ENCODE data around the gene TRA2A. TPM values are rescaled to one million over a fixed set of nuclear protein-coding genes. Genes with fewer than 3 reads are reported as not detected.
A peak's percentile ranks its signal among the peaks of the same experiment; 100 is the strongest.

Gene TRA2A
- total and polyA plus RNA-seq, 10 of the 15 experiments (the other 5 are each of a cell fraction or from before 2014, with no cell fraction given), result 25.0 to 224 (median 91.3) TPM

DNA sequence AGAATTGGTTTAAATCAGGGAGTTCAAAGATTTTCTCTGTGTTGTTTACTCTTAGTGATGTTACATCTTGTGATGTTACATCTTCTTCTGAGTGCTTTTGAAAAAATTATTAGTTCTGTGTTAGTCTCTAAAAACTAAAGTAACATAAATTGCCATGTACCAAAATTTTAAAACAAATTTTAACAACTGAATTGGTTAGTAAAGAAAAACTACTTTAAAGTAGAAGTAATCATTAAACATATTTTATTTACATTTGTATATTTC is 56.3 kb downstream of the TRA2A start:
- intact Hi-C loops (cut with micrococcal nuclease; ENCODE audit: unreplicated experiment) (no loop called here), in situ Hi-C loops (cut with MboI) (no loop called here)
- Histone ChIP-seq H2AFZ (ENCODE audit: control insufficient read depth, low read depth, low read length) (no peak overlapping the region), H3K4me2 (ENCODE audit: control insufficient read depth, insufficient read depth) (no peak overlapping the region), H3K27ac (ENCODE audit: control insufficient read depth, insufficient read depth) (peak overlapping the region; percentile 78; the same call in 1 of the 2 replicates), H3K27me3 (replicated peaks in 1 of 2; ENCODE audit: control insufficient read depth in 2 of 2, insufficient read depth in 2 of 2, low read length in 1 of 2) (peaks cover 0 to 4% of the 10 kb centered on the region in 2 experiments; a peak in 1 of 4 replicates), H3K79me2 (ENCODE audit: control insufficient read depth, insufficient read depth, low read length) (peaks cover 43% of the 10 kb centered on the region), H3K9me3 (replicated peaks; ENCODE audit: control insufficient read depth, insufficient read depth, low read length) (no peaks in the 10 kb centered on the region), H3K9ac (ENCODE audit: control insufficient read depth, insufficient read depth, low read length) (peak overlapping the region; percentile 78), H3K36me3 (ENCODE audit: control insufficient read depth in 2 of 2, insufficient read depth in 2 of 2, low read length in 1 of 2) (no peaks in the 10 kb centered on the region), H4K20me1 (ENCODE audit: control insufficient read depth, insufficient read depth) (no peaks in the 10 kb centered on the region), H3K4me3 (peak overlapping the region; percentile 89; the same call in 1 of the 2 replicates), H3K4me1 (ENCODE audit: control insufficient read depth, insufficient read depth, low read length) (no peaks in the 10 kb centered on the region)
- TF ChIP-seq SMAD1 (IDR thresholded peaks at IDR 0.05; ENCODE audit: low read depth, partially characterized antibody) (no peak), CREB1 (IDR thresholded peaks at IDR 0.05; ENCODE audit: low read depth) (no peak), RB1 (IDR thresholded peaks at IDR 0.05; ENCODE audit: borderline replicate concordance) (no peak), SIN3A (IDR thresholded peaks at IDR 0.05; ENCODE audit: low read depth, low read length) (no peak), TCF12 (IDR thresholded peaks at IDR 0.05; ENCODE audit: low read depth, low read length) (no peak), KLF5 (IDR thresholded peaks at IDR 0.05; ENCODE audit: partially characterized antibody) (no peak), PML (IDR thresholded peaks at IDR 0.05; ENCODE audit: low read length) (no peak), HDGF (IDR thresholded peaks at IDR 0.05) (no peak), EGR1 (IDR thresholded peaks at IDR 0.05; ENCODE audit: borderline replicate concordance in 1 of 2, low read depth in 2 of 2, low read length in 2 of 2) (no peak), SMARCA5 (IDR thresholded peaks at IDR 0.05) (no peak), BACH1 (IDR thresholded peaks at IDR 0.05; ENCODE audit: borderline replicate concordance) (no peak), FOXM1 (IDR thresholded peaks at IDR 0.05; ENCODE audit: low read depth, low read length) (no peak), KDM1A (IDR thresholded peaks at IDR 0.05; ENCODE audit: borderline replicate concordance) (no peak), ETV6 (conservative IDR thresholded peaks at IDR 0.05 in 1 of 2, IDR thresholded peaks at IDR 0.05 in 1 of 2; ENCODE audit: borderline replicate concordance in 1 of 2, low read depth in 1 of 2) (no peak), POLR2AphosphoS5 (IDR thresholded peaks at IDR 0.05; ENCODE audit: low read length) (no peak), TARDBP (IDR thresholded peaks at IDR 0.05; ENCODE audit: borderline replicate concordance) (no peak)
- TF ChIP-seq, protein P1, sequence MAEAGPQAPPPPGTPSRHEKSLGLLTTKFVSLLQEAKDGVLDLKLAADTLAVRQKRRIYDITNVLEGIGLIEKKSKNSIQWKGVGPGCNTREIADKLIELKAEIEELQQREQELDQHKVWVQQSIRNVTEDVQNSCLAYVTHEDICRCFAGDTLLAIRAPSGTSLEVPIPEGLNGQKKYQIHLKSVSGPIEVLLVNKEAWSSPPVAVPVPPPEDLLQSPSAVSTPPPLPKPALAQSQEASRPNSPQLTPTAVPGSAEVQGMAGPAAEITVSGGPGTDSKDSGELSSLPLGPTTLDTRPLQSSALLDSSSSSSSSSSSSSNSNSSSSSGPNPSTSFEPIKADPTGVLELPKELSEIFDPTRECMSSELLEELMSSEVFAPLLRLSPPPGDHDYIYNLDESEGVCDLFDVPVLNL (IDR thresholded peaks at IDR 0.05; ENCODE audit: low read depth, low read length), result no peak
- TF ChIP-seq, protein P2, sequence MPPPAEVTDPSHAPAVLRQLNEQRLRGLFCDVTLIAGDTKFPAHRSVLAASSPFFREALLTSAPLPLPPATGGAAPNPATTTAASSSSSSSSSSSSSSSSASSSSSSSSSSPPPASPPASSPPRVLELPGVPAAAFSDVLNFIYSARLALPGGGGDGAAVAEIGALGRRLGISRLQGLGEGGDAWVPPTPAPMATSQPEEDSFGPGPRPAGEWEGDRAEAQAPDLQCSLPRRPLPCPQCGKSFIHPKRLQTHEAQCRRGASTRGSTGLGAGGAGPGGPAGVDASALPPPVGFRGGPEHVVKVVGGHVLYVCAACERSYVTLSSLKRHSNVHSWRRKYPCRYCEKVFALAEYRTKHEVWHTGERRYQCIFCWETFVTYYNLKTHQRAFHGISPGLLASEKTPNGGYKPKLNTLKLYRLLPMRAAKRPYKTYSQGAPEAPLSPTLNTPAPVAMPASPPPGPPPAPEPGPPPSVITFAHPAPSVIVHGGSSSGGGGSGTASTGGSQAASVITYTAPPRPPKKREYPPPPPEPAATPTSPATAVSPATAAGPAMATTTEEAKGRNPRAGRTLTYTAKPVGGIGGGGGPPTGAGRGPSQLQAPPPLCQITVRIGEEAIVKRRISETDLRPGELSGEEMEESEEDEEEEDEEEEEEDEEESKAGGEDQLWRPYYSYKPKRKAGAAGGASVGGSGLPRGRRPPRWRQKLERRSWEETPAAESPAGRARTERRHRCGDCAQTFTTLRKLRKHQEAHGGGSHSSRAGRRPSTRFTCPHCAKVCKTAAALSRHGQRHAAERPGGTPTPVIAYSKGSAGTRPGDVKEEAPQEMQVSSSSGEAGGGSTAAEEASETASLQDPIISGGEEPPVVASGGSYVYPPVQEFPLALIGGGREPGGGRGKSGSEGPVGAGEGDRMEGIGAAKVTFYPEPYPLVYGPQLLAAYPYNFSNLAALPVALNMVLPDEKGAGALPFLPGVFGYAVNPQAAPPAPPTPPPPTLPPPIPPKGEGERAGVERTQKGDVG (CRISPR knock-in tag; IDR thresholded peaks at IDR 0.05), result no peak
- TF ChIP-seq, protein P3, sequence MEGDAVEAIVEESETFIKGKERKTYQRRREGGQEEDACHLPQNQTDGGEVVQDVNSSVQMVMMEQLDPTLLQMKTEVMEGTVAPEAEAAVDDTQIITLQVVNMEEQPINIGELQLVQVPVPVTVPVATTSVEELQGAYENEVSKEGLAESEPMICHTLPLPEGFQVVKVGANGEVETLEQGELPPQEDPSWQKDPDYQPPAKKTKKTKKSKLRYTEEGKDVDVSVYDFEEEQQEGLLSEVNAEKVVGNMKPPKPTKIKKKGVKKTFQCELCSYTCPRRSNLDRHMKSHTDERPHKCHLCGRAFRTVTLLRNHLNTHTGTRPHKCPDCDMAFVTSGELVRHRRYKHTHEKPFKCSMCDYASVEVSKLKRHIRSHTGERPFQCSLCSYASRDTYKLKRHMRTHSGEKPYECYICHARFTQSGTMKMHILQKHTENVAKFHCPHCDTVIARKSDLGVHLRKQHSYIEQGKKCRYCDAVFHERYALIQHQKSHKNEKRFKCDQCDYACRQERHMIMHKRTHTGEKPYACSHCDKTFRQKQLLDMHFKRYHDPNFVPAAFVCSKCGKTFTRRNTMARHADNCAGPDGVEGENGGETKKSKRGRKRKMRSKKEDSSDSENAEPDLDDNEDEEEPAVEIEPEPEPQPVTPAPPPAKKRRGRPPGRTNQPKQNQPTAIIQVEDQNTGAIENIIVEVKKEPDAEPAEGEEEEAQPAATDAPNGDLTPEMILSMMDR (IDR thresholded peaks at IDR 0.05 in 2 of 3, conservative IDR thresholded peaks at IDR 0.05 in 1 of 3; ENCODE audit: control insufficient read depth in 2 of 3, extremely low read depth in 1 of 3, insufficient read depth in 1 of 3, low read depth in 3 of 3, low read length in 3 of 3), result no peak
- POLR2A ChIA-PET, result no interaction called here
- SMC1A ChIA-PET (ENCODE audit: uncharacterized antibody, unreplicated experiment), result interaction anchor here (1.0 to 1.5 kb wide), 4 partner anchors 28 to 118 kb away, joined by 3 to 7 read pairs (median 4); no protein-coding TSS in a partner anchor
- FAIRE-seq, result no peak
- ATAC-seq, result no peak
- no TSS peak for BruUV-seq (replicated peaks)
- RAD21 ChIA-PET (ENCODE audit: unreplicated experiment), result no interaction called here
- CTCF ChIA-PET, result interaction anchor here (0.6 to 1.3 kb wide), 4 partner anchors 45 to 118 kb away, joined by 3 to 5 read pairs (median 3); no protein-coding TSS in a partner anchor
- DNase-seq (ENCODE audit: low read depth, low spot score), result no peak

Data from GM12878 (cell line).